GM19438 (cell line): ENCODE results near the gene TNFAIP8L3.
"Not testable (repeated sequence)": the region's sequence is repeated elsewhere in the genome, so short reads cannot be mapped to it uniquely, and the experiment has no call there.

Source experiments
- ATAC-seq: cut with Tn5 transposase; IDR thresholded peaks from one replicate; pipeline ENCODE4 v1.9.1; 2021; ENCODE audit warnings: low read depth; ENCODE audit not compliant: unreplicated experiment

Gene TNFAIP8L3

GRCh38 chr15:51094606-51095569, at the start of gene TNFAIP8L3:
TNFAIP8L3 (minus strand) TSS chr15:51094906; CDS start chr15:51094595, 311 bp downstream.
- no peak for ATAC-seq

- ATAC-seq: no peak
Measured at GRCh38 chr15:51144021-51144532, 49.4 kb upstream of the TNFAIP8L3 start.

GRCh38 chr15:51140347-51140746, 45.6 kb upstream of the TNFAIP8L3 start:
- ATAC-seq: not testable (repeated sequence)

GRCh38 chr15:51139091-51139490, 44.4 kb upstream of the TNFAIP8L3 start:
- ATAC-seq: no peak

- no peak for ATAC-seq
Measured at GRCh38 chr15:51137880-51138430, 43.2 kb upstream of the TNFAIP8L3 start.

GRCh38 chr15:51137024-51137423, 42.3 kb upstream of the TNFAIP8L3 start:
- no peak for ATAC-seq

- no peak for ATAC-seq
Measured at GRCh38 chr15:51135276-51135675, 40.6 kb upstream of the TNFAIP8L3 start.

GRCh38 chr15:51134416-51135199, 39.9 kb upstream of the TNFAIP8L3 start:
- ATAC-seq: no peak

- no peak for ATAC-seq
Measured at GRCh38 chr15:51133140-51133765, 38.5 kb upstream of the TNFAIP8L3 start.

GRCh38 chr15:51132384-51133139, 37.9 kb upstream of the TNFAIP8L3 start:
- ATAC-seq: no peak

GRCh38 chr15:51131596-51132290, 37.0 kb upstream of the TNFAIP8L3 start:
- ATAC-seq: no peak

GRCh38 chr15:51130344-51130743, 35.6 kb upstream of the TNFAIP8L3 start:
- ATAC-seq: no peak

- ATAC-seq: no peak
Measured at GRCh38 chr15:51129535-51130188, 35.0 kb upstream of the TNFAIP8L3 start.

GRCh38 chr15:51128701-51129100, 34.0 kb upstream of the TNFAIP8L3 start:
- ATAC-seq: no peak

GRCh38 chr15:51126842-51127241, 32.1 kb upstream of the TNFAIP8L3 start:
- ATAC-seq: no peak

GRCh38 chr15:51123002-51123401, 28.3 kb upstream of the TNFAIP8L3 start:
- ATAC-seq: not testable (repeated sequence)

- ATAC-seq: no peak
Measured at GRCh38 chr15:51121631-51122225, 27.0 kb upstream of the TNFAIP8L3 start.

GRCh38 chr15:51121118-51121517, 26.4 kb upstream of the TNFAIP8L3 start:
- no peak for ATAC-seq
